GM18870 (cell line): ENCODE results near the gene NUP35.
"Not testable (repeated sequence)": the region's sequence is repeated elsewhere in the genome, so short reads cannot be mapped to it uniquely, and the experiment has no call there.

Source experiments
- ATAC-seq: cut with Tn5 transposase; IDR thresholded peaks from one replicate; pipeline ENCODE4 v1.9.1; 2021; ENCODE audit warnings: moderate library complexity; ENCODE audit not compliant: unreplicated experiment

Gene NUP35

GRCh38 chr2:183126635-183127034 is 2.4 kb downstream of the NUP35 start:
- ATAC-seq, result no peak

- ATAC-seq, result no peak
Observed at GRCh38 chr2:183134016-183134415, 9.8 kb downstream of the NUP35 start.

DNA sequence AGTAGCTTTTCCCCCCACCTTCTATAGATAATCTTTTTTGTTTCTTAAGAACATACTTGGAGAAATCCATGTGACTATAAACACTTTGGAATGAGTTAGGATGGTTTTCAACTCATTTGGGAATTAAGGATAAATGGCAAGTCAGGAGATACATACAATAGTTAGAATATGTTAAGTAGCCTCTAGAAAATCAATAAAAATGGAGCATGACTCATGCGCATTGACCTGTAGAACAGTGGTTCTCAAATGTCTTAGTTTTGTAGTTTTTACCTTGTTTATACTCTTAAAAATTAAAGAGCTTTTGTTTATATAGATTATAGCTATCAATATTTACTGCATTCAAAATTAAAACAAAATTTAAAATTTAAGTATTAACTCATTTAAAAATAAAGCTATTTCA is 24.7 kb downstream of the NUP35 start:
- no peak for ATAC-seq

DNA sequence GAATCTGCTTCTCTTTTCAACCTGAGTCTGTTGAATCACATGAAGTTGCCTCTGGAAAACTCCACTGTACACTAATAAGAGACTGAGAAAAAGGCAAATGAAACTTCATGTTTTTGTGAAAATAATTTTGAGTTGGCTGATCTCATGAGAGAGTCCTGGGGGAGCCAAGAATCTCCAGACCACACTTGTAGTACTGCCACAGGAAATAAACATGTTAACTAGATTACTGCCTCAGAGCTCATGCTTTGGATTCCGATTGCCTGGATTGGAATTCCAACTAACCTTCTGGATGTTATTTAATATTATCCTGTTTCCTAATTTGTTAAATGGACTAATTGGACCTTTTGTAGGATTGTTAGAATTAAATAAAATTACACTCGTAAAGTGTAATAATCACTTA is 25.2 kb downstream of the NUP35 start:
- ATAC-seq, result no peak

DNA sequence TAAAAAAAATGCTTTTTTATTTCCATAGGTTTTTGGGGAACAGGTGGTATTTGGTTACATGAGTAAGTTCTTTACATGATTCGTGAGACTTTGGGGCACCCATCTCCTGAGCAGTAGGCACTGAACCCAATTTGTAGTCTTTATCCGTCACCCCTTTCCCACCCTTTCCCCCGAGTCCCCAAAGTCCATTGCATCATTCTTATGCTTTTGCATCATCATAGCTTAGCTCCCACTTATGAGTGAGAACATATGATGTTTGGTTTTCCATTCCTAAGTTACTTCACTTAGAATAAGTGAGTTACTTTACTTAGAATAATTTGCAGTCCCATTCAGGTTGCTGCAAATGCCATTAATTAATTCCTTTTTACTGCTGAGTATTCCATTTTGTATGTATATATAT is 28.0 kb downstream of the NUP35 start:
- ATAC-seq, result not testable (repeated sequence)

DNA sequence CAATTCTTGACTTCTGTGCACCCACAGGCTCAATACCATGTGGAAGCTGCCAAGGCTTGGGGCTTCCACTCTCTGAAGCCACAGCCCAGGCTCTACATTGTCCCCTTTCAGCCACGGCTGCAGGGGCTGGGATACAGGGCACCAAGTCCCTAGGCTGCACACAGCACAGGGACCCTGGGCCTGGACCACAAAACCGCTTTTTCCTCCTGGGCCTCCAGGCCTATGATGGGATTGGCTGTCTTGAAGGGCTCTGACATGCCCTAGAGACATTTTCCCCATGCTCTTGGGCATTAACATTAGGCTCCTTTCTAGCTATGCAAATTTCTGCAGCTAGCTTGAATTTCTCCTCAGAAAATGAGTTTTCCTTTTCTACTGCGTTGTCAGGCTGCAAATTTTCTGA is 29.7 kb downstream of the NUP35 start:
- no peak for ATAC-seq

GRCh38 chr2:183154772-183155171 is 30.5 kb downstream of the NUP35 start:
- not testable (repeated sequence) for ATAC-seq

DNA sequence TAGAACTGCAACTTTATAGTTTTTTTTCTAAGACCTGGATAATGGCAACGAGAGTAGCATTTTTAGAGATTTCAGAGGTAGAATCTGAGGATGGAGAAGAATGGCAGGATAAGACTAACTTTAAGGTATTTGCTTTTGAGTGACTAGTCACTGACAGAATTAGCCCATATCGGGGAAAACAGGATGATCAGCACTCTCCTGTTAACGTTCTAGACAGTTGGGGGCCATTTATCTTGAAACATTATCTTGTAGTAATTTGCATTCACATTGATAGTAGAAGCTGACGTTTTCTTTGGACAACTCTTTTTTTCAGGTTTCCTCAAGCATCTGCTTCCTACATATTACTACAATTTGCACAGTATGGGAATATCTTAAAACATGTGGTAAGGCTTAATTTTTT is 32.9 kb downstream of the NUP35 start:
- ATAC-seq, result no peak

- ATAC-seq, result no peak
Observed at GRCh38 chr2:183162362-183162761, 38.1 kb downstream of the NUP35 start.

DNA sequence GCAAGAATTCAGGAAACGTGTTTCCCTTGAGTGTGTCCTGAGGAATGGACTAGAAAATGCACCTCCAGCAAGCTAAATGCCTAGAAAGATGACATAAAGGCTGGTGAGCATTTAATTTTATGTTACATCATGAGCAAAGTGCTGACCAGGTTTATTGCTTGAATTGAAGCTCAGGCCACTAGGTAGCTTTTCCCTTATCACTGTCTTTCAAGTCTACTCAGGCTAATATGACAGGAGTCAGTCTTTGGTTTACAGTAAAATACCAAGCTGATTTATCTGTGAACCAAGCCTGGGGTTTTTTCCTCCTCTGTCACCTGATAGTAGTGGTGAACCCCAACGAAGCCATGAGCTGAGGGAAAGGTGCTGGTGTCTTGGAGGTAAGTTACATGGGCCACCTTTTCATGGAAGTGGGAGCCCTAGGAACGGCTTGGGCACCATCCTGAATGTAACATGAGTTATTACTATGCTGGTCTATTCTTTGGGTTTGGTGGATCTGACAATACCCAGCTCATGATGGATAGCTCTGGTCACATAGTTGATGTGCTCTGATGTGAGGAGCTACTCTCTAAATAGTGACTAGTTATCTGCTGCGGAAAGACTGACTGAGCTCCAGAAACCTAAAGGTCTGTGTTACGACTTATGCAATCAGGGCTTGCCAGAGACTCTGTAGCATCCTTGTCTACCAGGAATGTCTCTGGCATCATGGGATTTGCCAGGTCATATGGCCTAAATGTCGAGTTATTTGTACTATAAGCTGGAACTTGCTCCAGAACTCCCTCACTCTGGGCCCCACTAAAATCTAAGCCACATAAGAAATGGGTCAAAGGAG is 39.8 kb downstream of the NUP35 start:
- ATAC-seq, result no peak

- no peak for ATAC-seq
Observed at GRCh38 chr2:183164650-183165015, 40.4 kb downstream of the NUP35 start.

DNA sequence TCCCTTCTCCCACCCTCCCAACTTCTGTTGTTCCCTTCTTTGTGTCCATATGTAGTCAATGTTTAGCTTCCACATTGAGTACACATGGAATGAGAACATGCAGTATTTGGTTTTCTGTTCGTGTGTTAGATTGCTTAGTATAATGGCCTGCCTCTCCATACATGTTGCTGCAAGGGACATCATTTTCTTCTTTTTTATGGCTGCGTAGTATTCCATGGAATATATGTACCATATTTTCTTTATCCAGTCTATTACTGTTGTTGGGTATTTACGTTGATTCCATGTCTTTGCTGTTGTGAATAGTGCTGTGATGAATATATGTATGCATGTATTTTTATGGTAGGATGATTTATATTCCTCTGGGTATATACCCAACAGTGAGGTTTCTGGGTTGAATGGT is 42.0 kb downstream of the NUP35 start:
- ATAC-seq, result no peak

- not testable (repeated sequence) for ATAC-seq
Observed at GRCh38 chr2:183166976-183167375, 42.7 kb downstream of the NUP35 start.

GRCh38 chr2:183172220-183172887 is 48.1 kb downstream of the NUP35 start:
- ATAC-seq, result no peak

- no peak for ATAC-seq
Observed at GRCh38 chr2:183179156-183179555, 54.9 kb downstream of the NUP35 start.

DNA sequence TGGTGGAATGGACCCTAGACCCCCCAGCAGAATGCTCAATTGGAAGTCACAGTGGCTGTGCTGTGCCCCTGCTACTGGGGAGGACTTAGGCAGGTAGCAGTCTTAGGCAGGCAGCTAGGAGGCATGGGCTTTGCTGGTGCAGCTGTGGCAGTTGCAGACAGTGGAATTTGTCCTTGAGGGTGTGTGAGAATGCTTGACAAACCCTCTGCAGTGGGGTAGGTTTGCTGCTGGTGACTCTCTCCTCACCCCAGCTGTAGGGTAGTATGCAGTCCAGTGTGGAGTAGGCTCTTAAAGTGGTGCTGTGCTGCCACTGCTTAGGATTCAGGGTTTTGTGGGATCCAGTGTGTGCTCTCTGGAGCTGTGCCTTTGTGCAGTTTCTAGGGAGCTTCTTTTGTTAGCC is 61.3 kb downstream of the NUP35 start:
- ATAC-seq, result no peak

DNA sequence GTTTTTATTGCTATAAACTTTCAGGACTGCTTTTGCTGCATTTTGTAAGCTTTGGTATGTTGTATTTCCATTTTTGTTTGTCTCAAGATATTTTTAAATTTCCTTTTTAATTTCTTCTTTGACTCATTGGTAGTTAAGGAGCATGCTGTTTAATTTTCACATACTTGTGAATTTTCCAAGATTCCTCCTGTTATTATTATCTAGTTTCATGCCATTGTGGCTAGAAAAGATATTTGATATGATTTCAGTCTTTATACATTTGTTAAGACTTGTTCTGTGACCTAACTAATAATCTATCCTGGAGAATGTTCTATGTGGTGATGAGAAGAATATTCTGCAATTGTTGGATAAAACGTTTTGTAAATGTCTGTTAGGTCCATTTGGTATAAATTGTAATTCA is 62.1 kb downstream of the NUP35 start:
- ATAC-seq, result no peak

- no peak for ATAC-seq
Observed at GRCh38 chr2:183186766-183187165, 62.5 kb downstream of the NUP35 start.

- ATAC-seq, result no peak
Observed at GRCh38 chr2:183192343-183192742, 68.1 kb downstream of the NUP35 start.

- no peak for ATAC-seq
Observed at GRCh38 chr2:183193904-183194303, 69.7 kb downstream of the NUP35 start.

DNA sequence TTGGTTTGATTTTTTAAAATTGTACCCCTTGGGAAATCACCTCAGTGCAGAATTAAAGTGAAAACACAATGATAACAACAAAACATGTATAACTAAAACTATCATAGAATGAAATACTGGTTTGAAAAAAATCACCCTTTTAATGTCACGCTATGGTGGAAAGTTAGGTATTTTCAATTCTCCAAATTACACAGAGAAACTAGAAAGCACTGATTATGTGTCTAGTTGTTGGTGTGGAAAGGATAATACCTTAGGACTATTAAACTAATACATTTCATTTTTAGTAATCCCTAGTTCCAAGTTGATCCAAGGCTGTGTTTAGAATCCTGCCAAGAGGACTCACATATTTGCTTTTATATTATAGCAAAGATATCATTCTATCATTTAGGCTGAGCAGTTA is 71.2 kb downstream of the NUP35 start:
- ATAC-seq, result no peak

GRCh38 chr2:183195998-183196409 is 71.8 kb downstream of the NUP35 start:
- ATAC-seq, result no peak

DNA sequence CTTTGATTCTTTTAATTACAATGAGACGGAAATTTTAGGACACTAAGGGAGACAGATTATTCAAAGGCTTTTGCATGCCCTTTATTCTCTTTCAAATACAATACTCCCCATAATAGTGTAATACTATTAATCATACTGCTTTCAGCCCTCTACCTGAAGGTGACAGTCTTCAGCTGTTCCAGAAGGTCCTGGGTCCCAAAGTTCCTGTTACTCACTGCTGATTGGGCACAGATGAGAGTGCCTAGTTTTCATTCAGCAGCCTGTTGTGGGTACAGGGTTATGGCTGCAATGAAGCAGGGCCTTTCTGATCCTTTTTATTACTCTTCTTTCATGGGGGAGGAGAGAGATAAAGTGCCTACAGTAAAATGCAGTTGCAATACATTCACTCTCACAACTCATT is 80.2 kb downstream of the NUP35 start:
- no peak for ATAC-seq
